Body of pancreas (tissue), 4 donors: Measurements from ENCODE around the gene PRXL2A. TPM values are rescaled to one million over a fixed set of nuclear protein-coding genes. Genes with fewer than 3 reads are reported as not detected.

Experiments
- ATAC-seq: fragments of 150-250 bp; one replicate; pipeline ENCODE4 v1.9.1; 2016
- DNase-seq, 4 donors: peaks; one replicate each; pipeline ENCODE4 v3.0.0-alpha.2; 2019
- H3K27ac ChIP-seq, 4 donors: fragments of 200-600 bp; sonication (generic); 1 replicate in 3 of 4; 2 replicates in 1 of 4; pipeline versions ENCODE4 v1.5.1 to v1.6.1; 2016 to 2019; ENCODE audit warnings: mild to moderate bottlenecking in 1 of 4, mixed read lengths in 1 of 4, moderate library complexity in 1 of 4
- H3K27me3 ChIP-seq, 2 donors: fragments of 200-600 bp; sonication (generic); one replicate each; pipeline ENCODE4 v1.6.0; 2016; ENCODE audit warnings: mild to moderate bottlenecking in 1 of 2
- H3K36me3 ChIP-seq, 2 donors: fragments of 200-600 bp; sonication (generic); replicated peaks in 1 of 2; 2 replicates each; pipeline ENCODE4 v1.5.1; 2016; ENCODE audit warnings: low read depth in 2 of 2; ENCODE audit not compliant: insufficient read depth in 1 of 2
- H3K4me1 ChIP-seq: fragments of 200-600 bp; sonication (generic); one replicate; pipeline ENCODE4 v1.6.0; 2016
- H3K4me3 ChIP-seq, 2 donors: fragments of 200-600 bp; sonication (generic); 1 replicate in 1 of 2; 2 replicates in 1 of 2; pipeline ENCODE4 v1.5.1; 2016 to 2019
- H3K9me3 ChIP-seq, 3 donors: fragments of 200-600 bp; sonication (generic); 1 replicate in 2 of 3; 2 replicates in 1 of 3; pipeline ENCODE4 v1.5.1; 2016
- POLR2A ChIP-seq, 3 donors: fragments of 450-650 bp; IDR thresholded peaks; one replicate each; pipeline ENCODE4 v1.6.1; 2016; ENCODE audit warnings: antibody characterized with exemption in 3 of 3, mild to moderate bottlenecking in 2 of 3
- WGBS, 2 donors: methylation state at CpG; one replicate each; pipeline ENCODE4 v1.1.5; 2017; 5-methylcytosine and 5-hydroxymethylcytosine counted together
- intact Hi-C: fragments of 100-400 bp; cut with DNase I; formaldehyde crosslinking; loops from one replicate; pipeline ENCODE4 v1.15.1; 2023
- total RNA-seq, 2 donors: library from RNA; depleted of rRNA; stranded (reverse); fragments of >200 nt; gene quantifications; one replicate each; pipeline ENCODE4 v1.1.0, GENCODE V29; 2016
- TF ChIP-seq, protein P1 (sequence below), 7 experiments: fragments of 450-650 bp in 4 of 7; fragments of 200-600 bp in 3 of 7; sonication (generic) in 3 of 7; IDR thresholded peaks; one replicate each; pipeline ENCODE4 v1.5.1; 2016 to 2019; ENCODE audit warnings: antibody characterized with exemption in 7 of 7

PRXL2A gene
- total RNA-seq, 2 donors from 2014 or later, result 40.7 to 110 TPM

DNA sequence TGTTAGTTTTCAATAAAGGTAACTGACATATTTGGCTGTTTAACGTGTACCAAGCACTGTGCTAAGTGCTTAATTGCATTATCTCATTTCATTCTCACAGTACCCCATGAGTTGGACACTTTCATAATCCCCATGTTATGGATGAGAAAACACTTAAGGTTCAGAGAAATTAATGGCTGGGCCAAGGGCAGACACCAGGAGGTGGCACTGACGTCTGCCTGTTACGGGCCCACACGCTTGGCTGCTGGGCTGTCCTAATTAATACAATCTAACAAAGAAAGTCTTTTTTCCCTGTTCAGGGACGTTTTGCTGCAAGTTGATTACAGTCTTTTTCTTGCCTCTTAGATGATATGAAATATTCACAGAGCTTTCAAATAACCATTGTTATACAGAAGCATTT, 35.7 kb upstream of the PRXL2A start:
- Histone ChIP-seq H3K9me3 (no peaks in the 10 kb centered on the region), H3K27me3 (no peaks in the 10 kb centered on the region), H3K36me3 (no peaks in the 10 kb centered on the region), H3K4me1 (no peaks in the 10 kb centered on the region), H3K27ac (no peak overlapping the region), H3K4me3 (no peak overlapping the region)
- intact Hi-C loops, result no loop called here
- WGBS, 2 donors, result 58 to 77% methylated on average over 5 of the region's 5 CpGs
- ATAC-seq (no peak), DNase-seq (no peak)
- TF ChIP-seq POLR2A (IDR thresholded peaks at IDR 0.05), result no peak
- TF ChIP-seq, protein P1, sequence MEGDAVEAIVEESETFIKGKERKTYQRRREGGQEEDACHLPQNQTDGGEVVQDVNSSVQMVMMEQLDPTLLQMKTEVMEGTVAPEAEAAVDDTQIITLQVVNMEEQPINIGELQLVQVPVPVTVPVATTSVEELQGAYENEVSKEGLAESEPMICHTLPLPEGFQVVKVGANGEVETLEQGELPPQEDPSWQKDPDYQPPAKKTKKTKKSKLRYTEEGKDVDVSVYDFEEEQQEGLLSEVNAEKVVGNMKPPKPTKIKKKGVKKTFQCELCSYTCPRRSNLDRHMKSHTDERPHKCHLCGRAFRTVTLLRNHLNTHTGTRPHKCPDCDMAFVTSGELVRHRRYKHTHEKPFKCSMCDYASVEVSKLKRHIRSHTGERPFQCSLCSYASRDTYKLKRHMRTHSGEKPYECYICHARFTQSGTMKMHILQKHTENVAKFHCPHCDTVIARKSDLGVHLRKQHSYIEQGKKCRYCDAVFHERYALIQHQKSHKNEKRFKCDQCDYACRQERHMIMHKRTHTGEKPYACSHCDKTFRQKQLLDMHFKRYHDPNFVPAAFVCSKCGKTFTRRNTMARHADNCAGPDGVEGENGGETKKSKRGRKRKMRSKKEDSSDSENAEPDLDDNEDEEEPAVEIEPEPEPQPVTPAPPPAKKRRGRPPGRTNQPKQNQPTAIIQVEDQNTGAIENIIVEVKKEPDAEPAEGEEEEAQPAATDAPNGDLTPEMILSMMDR (IDR thresholded peaks at IDR 0.05), result no peak

DNA sequence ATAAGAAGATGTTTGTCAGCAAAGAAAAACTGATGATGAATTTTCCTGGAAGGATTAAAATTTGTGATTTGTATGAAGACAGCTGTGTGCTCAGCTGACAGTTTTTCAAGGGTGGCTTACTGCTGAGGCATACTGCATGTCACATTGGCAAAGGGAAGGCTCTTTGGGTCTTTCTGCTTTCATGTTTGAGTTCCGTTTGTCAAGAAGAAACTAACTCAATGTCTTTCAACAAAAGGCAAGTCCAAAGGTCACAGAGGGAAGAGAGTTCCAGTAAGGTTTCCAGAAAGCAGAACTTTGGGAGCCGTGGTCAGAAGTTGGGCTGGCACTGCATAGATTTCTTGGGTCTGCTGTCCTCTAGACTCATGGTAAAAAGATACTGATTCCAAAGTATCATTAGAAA, 34.8 kb upstream of the PRXL2A start:
- WGBS, 2 donors, result 32 to 42% methylated on average over 2 of the region's 2 CpGs
- no peaks in the 10 kb centered on the region for H3K27me3 ChIP-seq
- no peaks in the 10 kb centered on the region for H3K4me1 ChIP-seq
- TF ChIP-seq POLR2A (IDR thresholded peaks at IDR 0.05), result no peak
- TF ChIP-seq, protein P1 (IDR thresholded peaks at IDR 0.05), result no peak
- H3K27ac ChIP-seq, result no peak overlapping the region
- intact Hi-C loops, result no loop called here
- H3K36me3 ChIP-seq, result no peaks in the 10 kb centered on the region
- H3K9me3 ChIP-seq, result no peaks in the 10 kb centered on the region
- DNase-seq (no peak), ATAC-seq (no peak)
- H3K4me3 ChIP-seq, result no peak overlapping the region

DNA sequence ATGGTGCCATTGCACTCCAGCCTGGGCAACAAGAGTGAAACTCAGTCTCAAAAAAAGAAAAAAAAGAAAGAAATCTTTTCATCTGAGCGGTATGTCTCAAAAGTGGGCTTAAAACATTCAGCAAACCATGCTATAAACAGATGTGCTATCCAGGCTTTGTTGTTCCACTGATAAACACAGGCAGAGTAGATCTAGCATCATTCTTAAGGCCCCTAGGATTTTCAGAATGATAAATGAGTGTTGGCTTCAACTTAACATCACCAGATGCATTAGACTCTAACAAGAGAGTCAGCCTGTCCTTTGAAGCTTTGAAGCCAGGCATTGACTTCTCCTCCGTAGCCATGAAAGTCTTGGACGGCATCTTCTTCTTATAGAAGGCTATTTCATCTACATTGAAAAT, 28.6 kb upstream of the PRXL2A start:
- Histone ChIP-seq H3K9me3 (no peaks in the 10 kb centered on the region), H3K36me3 (no peaks in the 10 kb centered on the region), H3K27ac (no peak overlapping the region), H3K27me3 (no peaks in the 10 kb centered on the region), H3K4me3 (no peak overlapping the region), H3K4me1 (no peaks in the 10 kb centered on the region)
- TF ChIP-seq, protein P1 (IDR thresholded peaks at IDR 0.05), result no peak
- TF ChIP-seq POLR2A (IDR thresholded peaks at IDR 0.05), result no peak
- ATAC-seq, result no peak
- DNase-seq, result no peak
- intact Hi-C loops, result no loop called here
- 64 to 68% methylated on average over 3 of the region's 3 CpGs for WGBS, 2 donors

DNA sequence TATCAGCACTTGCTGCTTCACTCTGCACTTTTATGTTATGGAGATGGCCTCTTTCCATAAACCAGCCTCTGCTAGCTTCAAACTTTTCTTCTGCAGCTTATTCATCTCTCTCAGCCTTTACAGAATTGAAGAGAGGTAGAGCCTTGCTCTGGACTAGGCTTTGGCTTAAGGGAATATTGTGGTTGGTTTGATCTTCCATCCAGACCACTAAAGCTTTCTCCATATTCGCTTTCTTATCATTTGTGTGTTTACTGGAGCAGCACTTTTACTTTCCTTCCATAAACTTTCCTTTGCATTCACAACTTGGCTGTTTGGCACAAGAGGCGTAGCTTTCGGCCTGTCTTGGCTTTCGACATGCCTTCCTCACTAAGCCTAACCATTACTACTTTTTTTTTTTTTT, 28.2 kb upstream of the PRXL2A start:
- Histone ChIP-seq H3K36me3 (no peaks in the 10 kb centered on the region), H3K4me3 (no peak overlapping the region), H3K27me3 (no peaks in the 10 kb centered on the region), H3K27ac (no peak overlapping the region), H3K9me3 (no peaks in the 10 kb centered on the region), H3K4me1 (no peaks in the 10 kb centered on the region)
- 76 to 91% methylated on average over 4 of the region's 4 CpGs for WGBS, 2 donors
- TF ChIP-seq, protein P1 (IDR thresholded peaks at IDR 0.05), result no peak
- TF ChIP-seq POLR2A (IDR thresholded peaks at IDR 0.05), result no peak
- DNase-seq (no peak), ATAC-seq (no peak)
- intact Hi-C loops, result no loop called here

DNA sequence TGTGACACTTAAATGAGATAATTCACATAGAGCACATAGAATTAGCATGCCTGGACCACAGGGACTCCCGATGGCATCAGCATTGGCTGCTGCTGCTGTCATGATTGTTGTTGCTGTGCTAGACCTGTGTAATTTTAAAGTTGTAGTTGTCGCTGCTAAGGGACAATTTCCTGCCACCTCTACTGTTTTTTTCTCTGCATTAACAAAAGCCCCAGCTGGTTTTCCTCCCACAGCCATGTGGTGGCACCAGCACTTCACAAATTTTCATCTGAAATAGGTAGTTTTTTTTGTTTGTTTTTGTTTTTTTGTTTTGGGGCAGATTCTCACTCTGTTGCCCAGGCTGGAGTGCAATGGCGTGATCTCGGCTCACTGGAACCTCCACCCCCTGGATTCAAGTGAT, 25.4 kb upstream of the PRXL2A start:
- Histone ChIP-seq H3K4me1 (no peaks in the 10 kb centered on the region), H3K36me3 (no peaks in the 10 kb centered on the region), H3K9me3 (no peaks in the 10 kb centered on the region), H3K27ac (no peak overlapping the region), H3K4me3 (no peak overlapping the region), H3K27me3 (no peaks in the 10 kb centered on the region)
- intact Hi-C loops, result no loop called here
- WGBS, 2 donors, result 11 to 13% methylated on average over 4 of the region's 4 CpGs
- TF ChIP-seq POLR2A (IDR thresholded peaks at IDR 0.05), result no peak
- TF ChIP-seq, protein P1 (IDR thresholded peaks at IDR 0.05), result peak; percentile 29 to 71 (median 64)
- peak; percentile 41 to 57 (median 48) for DNase-seq
- no peak for ATAC-seq
